Middle frontal gyrus (tissue), 1 donor: ENCODE results near the gene TRIM9.

Experiments
- DNase-seq: peaks from one replicate; pipeline ENCODE4 v3.0.0-alpha.2; 2015; ENCODE audit warnings: low spot score; ENCODE audit errors: extremely low spot score

Gene TRIM9

GRCh38 chr14:51094901-51095853 lies at the start of gene TRIM9:
Gene TRIM9 (minus strand): TSS chr14:51095105. CDS start chr14:51094939, 166 bp downstream.
- DNase-seq, result peak; percentile 96

DNA sequence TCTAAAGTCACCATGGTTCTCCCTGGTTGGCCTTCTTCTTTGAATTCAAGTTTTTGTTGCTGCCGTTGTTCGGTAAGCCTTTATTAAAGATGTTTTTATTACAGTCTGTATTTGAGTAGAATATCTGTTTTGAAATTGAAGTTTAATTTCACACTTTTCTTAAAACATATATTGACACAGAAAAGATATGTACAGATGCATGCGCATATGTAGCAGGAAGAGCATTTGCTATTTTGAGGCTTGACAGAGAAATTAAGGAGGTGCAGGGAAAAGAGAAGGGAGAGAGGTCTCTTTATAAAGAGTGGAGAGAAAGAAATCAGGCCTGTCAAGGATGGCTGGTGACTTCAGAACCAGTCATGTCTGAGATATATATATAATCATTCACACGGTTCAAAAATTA lies 46.0 kb upstream of the TRIM9 start:
- no peak for DNase-seq

DNA sequence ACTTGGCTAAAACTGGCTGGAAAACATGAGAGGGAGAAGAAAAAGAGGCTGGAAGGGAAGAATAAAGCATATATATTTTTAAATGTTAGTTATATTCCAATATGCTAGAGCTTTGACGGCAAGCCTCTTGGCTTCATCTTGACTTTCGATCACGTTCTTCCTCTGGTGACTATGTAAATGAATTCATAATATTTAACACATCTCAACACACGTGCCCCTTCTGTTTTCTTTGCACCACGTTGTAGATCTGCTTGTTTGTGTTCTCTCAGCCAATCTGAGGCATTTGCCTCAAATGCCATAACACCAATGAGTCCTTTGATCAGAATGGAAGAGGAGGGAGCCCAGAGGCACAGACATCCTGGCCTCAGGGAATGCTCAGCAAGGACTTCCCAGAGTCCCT lies 45.4 kb upstream of the TRIM9 start:
- DNase-seq, result no peak

GRCh38 chr14:51139121-51139681 lies 44.3 kb upstream of the TRIM9 start:
- no peak for DNase-seq

GRCh38 chr14:51138404-51139103 lies 43.6 kb upstream of the TRIM9 start:
- DNase-seq, result no peak

DNA sequence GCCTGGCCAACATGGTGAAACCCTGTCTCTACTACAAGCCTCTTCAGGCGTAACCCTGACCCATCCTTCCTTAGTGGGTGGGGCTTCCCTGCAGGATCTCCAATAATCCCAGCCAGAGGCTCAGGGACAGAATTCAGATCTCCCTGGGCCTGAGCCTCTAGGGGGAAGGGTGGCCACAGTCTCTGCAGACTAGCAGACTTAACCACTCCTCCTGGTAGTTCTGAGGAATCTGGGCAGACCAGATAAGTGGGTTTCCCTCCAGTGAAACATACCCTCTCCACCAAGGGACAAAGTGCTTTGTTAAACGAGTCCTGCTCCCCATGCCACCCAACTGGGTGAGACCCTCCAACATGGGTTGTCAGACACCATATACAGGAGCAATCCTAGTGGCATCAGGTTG lies 36.6 kb upstream of the TRIM9 start:
- no peak for DNase-seq

DNA sequence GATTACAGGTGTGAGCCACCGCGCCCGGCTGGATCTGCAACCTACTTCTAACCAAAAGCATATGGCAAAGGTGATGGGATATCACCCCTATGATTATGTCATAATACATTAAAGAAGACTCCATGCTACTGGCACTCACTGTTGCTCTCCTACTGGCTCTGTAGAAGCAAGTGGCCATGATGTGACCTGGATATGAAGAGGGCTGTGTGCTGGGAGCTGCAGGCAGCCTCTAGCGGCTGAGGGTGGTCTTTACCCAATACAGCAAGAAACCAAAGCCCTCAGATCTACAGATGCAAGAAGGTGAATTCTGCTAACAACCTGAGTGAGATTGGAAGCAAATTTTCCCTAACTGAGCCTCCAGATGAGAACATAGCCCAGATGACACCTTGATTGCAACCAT lies 34.2 kb upstream of the TRIM9 start:
- DNase-seq, result no peak

GRCh38 chr14:51124029-51124428 lies 29.1 kb upstream of the TRIM9 start:
- DNase-seq, result no peak

DNA sequence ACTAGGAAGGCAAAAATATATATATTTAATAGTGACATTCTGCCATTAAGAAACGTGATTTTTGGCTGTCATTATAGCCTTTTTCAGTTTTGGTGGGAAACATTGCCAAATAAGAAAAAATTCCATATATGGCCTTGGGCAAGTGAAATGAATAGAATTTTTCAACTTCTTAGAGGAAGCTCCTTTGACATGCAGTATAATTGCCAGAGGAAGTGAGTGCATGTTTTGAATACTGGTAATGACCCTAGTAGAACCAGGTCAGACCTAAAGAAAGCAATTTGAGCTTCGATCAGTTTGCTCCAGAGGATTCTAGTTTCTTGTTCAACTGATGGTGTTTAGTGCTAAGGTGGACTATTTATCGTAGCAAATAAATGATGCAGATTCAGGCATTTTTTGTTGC lies 26.2 kb upstream of the TRIM9 start:
- DNase-seq, result no peak

DNA sequence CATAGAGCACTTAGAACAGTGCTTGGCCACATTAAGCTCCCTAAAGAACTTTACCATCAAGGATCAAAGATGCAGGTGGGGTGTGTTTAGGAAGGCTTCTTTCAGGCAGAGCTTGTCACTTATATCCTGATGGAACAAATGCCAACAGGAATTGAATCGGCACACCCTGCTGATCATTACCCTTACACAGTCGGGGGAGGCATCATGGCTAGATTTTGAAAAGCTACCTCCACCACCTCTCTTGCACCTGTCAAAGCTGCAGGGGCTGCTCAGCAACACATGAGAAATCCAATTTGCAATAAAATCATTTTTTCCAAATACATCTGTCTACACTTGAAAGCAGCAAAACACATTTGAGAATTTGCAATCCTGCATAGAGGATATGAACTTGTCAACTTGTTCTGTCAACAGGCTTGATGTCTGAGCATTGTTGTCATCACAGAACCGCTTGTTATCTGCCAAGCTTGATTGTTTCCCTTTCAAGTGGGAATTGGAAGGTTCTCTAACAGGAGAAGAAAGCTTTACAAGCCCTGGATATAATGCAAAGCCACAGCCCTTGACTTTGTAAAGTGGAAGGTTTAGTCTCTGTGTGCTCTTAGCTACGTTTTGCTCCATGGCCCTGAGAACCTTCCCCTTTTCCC lies 24.6 kb upstream of the TRIM9 start:
- DNase-seq, result no peak

DNA sequence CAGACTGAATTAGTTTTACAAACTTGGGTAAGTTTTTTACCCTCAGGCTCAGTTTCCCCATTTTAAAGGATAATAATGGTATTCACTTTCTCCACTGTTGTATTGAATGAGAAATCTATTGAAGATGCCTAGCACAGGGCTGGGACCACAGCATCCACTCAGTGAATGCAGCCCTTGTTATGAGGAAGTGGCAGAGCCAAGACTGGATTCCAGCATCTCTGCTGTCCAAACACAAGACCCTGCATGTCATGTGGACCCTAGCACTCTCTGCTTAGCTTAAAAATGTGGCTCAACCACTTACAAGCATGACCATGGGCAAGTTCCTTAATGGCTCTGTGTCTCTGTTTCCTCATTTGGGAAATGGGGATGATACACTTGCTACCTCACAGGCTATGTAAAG lies 24.1 kb upstream of the TRIM9 start:
- no peak for DNase-seq

GRCh38 chr14:51117593-51117992 lies 22.7 kb upstream of the TRIM9 start:
- no peak for DNase-seq

- no peak for DNase-seq
Measured at GRCh38 chr14:51116682-51117081, 21.8 kb upstream of the TRIM9 start.

DNA sequence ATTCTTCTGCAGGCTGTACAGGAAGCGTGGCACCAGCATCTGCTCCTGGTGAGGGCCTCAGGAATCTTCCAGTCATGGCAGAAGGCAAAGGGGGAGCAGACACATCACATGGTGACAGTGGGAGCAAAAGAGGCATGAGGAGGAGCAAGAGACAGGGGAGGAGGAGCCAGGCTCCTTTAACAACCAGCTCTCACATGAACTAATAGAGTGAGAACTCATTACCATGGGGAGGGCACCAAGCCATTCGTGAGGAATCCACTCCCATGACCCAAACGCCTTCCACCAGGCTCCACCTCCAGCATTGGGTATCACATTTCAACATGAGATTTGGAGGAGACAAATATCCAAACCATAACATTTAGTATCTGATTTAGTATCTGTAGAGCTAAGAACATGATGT lies 14.7 kb upstream of the TRIM9 start:
- DNase-seq, result no peak

DNA sequence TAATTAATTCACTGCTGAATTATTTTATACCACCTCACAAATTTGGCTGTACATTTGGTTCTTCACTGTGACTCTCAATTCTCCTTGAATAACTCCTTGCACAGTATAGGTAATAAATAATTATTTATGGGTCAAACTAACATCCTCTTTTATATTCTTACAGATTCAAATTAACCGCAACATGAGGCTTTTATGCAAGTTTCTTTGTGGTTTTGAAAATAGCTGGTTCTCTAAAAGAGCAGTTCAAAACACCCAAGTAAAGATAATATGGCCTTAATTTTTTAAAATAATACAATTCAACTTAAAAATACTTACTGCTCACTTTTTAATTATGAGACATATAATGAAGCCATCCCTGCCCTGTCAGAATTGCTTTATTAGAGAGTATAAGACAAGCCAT lies 12.9 kb upstream of the TRIM9 start:
- DNase-seq, result no peak

DNA sequence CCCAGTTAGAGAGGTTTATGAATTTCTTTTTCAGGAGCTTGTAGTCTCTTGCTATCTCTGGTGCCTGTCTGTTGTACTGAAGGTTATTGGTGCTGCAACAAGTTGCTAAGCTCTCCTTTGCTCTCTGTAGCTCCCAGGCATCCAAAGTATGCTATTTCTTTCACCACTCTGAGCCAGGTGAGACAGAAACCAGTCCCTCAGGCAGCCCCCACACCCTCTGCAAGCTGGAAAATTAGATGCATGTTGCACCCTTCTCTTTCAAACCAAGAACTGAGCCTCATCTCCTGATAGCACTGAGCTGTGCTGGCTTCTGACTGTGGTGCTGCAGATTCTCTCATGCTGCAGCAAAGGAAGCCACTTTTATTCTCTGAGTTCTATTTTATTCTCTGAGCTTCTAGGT lies 9.6 kb upstream of the TRIM9 start:
- DNase-seq, result no peak

- DNase-seq, result no peak
Measured at GRCh38 chr14:51097287-51097686, 2.4 kb upstream of the TRIM9 start.

DNA sequence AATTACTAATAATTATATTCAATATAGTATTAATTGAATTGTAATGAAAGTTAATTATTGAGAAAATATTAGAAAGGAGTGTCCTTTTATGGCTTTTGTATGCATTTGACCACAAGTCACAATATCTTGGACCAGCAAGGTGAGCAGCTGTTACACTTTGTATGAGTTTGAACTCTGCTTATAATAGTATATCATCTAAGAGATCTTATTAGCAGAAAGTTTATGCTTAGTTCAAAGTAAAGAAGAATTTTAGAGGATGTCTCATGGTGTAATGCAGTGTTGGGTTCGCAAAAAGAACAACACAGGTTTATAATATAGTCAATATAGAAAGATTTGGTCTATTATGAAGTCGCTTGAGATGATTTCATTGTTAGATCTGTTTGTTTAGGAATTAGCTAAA lies 2.0 kb upstream of the TRIM9 start:
- DNase-seq, result no peak

DNA sequence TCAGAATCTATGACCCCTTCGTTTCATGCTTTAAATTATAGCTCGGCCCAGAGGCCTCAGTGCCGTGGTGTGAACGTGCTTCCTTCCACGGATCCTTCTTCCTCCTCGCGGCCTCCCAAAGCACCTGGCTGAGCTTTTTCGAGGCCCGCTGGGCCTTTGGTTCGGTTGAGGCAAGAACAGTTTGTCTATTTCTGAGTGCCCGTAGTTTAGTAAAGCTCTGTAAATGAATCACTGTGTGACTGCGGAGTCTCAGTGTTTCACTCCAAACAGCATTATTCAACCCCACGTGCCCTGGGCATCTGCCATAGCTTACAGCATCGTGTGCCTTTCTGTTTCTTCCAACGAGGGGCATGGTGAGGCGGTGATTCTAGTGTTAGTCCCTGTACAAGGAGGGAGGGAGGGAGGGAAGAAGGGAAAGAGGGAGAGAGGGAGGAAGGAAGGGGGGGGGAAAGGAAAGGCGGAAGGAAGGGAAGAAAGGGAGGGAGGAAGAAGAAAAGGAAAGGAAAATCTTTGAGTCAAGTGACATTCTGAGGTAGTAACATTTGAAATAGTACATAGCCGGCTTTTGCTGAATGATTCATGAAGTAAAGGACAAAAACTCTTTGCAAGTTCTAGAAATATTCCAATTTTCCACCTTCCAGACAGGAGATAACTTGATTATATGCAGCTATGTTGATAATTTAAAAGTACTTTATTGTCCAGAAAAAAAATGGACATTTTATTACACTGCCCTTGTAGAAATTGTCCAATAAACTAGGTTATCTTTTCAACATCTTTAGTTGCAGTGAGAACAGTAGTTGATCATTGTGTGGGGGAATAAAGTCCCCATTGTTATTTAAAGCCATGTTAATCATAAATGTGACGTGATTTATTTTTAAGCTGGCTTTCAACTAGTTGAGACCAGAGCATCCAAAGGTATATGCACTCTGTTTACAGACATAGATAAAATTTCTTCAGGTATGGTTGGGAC lies 1.2 kb upstream of the TRIM9 start:
- peak; percentile 59 for DNase-seq

GRCh38 chr14:51094282-51094821 lies 553 bp downstream of the TRIM9 start:
- DNase-seq, result no peak
